GM13977 (cell line): Measurements from ENCODE around the gene GID8.

Source experiments
- DNase-seq: peaks from one replicate; pipeline ENCODE4 v3.0.0; 2012; ENCODE audit warnings: low spot score
- CTCF ChIP-seq: IDR thresholded peaks from 2 replicates; pipeline ENCODE4 v1.5.1; 2012; ENCODE audit warnings: mild to moderate bottlenecking, control low read depth; ENCODE audit not compliant: insufficient read depth; ENCODE audit errors: extremely low read depth, missing control alignments
- in situ Hi-C: fragments of 300-500 bp; cut with MboI; formaldehyde crosslinking; loops from one replicate; pipeline ENCODE4 v1.12.0; 2022; ENCODE audit warnings: low sequenced_read_pairs, low pct_unique_long_range_greater_than_20kb, mixed read lengths, inconsistent platforms; ENCODE audit not compliant: unreplicated experiment

Gene GID8

DNA sequence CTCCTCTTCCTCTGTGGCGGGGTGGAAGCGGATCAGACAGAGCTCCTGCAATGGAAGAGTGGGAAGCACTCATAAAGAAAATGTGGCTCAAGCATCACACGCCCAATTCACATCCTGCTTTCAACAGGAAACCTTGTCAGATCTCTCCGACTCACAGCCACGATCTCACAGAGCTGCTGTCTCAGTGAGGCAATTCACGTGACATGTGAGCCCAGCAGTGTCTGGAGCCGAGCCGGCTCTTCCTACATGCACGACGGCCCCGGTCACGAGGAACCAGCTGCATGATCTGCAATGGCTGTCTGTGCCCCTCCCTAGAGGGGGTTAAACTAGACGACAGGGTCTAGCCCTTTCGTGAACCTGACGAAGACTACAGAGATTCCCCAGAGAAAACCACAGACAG is 46.8 kb upstream of the GID8 start:
- in situ Hi-C loops, result no loop called here
- DNase-seq, result no peak
- no peak for TF ChIP-seq CTCF

GRCh38 chr20:62892348-62893304 is 45.3 kb upstream of the GID8 start:
- TF ChIP-seq CTCF, result no peak
- DNase-seq, result no peak
- in situ Hi-C loops, result no loop called here

DNA sequence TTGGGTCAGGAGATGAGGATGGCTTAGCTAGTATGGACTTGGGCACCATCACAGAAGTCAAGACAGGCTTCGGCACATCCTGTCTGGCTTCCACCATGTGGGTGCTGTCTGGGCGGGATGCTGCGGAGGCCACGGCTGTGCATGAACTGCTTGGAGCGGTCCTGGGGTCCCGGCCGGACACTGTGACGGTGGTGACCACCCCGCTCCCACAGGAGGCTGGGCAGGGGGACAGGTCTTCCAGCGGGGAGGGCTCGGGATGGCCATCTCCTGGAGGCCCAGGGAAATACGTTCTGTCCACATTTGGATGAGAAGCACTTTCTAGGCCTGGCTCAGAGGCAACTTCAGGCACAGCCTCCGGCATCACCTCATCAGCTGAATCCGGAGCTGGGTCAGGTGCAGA is 44.2 kb upstream of the GID8 start:
- TF ChIP-seq CTCF, result peak; percentile 2
- no peak for DNase-seq
- in situ Hi-C loops, result no loop called here

GRCh38 chr20:62894261-62894660 is 43.7 kb upstream of the GID8 start:
- DNase-seq, result no peak
- TF ChIP-seq CTCF, result no peak
- in situ Hi-C loops, result no loop called here

GRCh38 chr20:62895539-62895938 is 42.4 kb upstream of the GID8 start:
- no peak for TF ChIP-seq CTCF
- in situ Hi-C loops, result no loop called here

DNA sequence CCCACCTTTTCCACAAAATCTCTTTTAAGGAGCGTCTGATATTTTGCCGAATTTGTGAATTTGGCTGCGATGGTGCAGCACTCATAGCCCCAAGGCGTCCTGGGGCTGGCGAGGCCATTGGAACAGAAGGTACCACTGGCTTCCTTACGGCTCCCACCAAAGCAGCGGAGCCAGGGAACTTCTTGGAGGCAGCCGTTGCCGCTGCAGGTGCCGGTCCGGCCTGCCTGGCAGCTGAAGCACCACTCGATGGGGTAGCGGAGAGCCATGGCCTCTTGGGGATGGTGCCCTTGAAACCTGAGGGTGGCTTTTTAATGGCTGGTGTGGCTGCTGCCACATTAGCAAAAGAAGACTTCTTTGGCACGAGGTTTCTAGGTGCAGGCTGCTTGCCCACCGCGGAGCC is 41.4 kb upstream of the GID8 start:
- in situ Hi-C loops, result no loop called here
- no peak for DNase-seq
- no peak for TF ChIP-seq CTCF

More at GRCh38 chr20:62895539-62895938, 42.4 kb upstream of the GID8 start:
- DNase-seq, result no peak

DNA sequence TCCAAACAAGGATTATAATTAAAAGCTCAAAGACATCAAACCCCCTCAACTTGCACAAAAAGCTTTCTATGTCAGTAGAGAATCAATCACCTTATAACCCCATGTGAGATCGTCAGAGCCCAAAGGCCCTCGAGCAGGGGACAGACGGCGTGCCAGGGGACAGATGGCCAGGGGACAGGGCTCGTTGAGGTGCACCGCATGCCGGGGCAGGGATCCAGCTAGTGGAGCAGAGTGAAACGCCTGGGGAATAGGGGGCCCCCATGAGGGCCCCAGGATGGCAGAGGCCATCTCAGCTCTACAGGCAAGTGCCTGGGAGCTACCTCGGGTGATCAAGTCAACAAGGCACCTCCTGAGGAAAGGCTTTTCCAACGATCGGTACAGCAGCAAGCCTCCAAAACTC is 40.3 kb upstream of the GID8 start:
- no peak for TF ChIP-seq CTCF
- in situ Hi-C loops, result no loop called here
- DNase-seq, result no peak
